Stimulated activated CD8-positive, alpha-beta memory T cell treated with anti-CD3 and anti-CD28 coated beads, Interleukin-15, amount 100 ng/mL, for 1 hour (primary cell): Measurements from ENCODE around the gene ZMIZ1.

Experiments
- DNase-seq: peaks from one replicate; pipeline ENCODE4 v3.0.0-alpha.2; 2020; ENCODE audit warnings: low read depth

The ZMIZ1 gene

GRCh38 chr10:79123547-79123963 is 54.8 kb downstream of the ZMIZ1 start:
- DNase-seq, result no peak

- DNase-seq, result no peak
Measured at GRCh38 chr10:79124066-79124465, 55.3 kb downstream of the ZMIZ1 start.

GRCh38 chr10:79125092-79125491 is 56.3 kb downstream of the ZMIZ1 start:
- DNase-seq, result no peak

DNA sequence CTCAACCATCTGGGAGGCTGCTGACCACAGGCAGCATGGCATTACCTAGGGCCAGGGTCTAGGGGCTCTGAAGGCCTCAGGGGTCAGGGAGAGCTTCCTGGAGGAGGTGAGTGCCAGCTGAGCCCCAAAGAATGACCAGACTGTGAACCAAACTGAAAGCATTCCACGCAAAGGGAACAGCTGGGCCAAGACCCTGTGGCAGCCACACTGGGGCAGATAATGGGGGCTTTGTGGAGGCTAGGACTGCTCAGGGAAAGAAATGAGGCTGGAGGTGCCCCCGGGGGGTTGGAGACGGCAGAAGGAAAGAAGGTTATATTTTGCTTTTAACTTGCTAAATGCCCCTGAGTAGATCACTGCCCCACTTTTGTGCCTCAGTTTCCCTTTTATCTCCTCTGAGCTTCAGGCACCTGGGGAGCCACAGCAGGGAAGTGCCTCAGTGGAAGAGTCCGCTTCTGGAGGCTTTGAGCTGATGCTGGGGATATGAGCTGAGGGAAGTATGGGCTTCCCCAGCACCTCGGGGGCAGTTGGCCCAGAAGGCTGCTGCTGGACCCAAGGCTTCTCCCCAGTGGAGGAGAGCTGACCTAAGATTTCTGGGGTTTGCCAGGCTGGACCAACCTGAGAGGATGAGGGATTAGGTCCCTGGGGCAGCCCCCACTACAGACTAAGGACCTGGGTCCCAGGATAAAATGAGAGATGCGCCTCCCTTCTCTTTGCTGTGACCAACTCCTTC is 57.8 kb downstream of the ZMIZ1 start:
- no peak for DNase-seq

GRCh38 chr10:79127151-79127961 is 58.6 kb downstream of the ZMIZ1 start:
- no peak for DNase-seq

- no peak for DNase-seq
Measured at GRCh38 chr10:79128241-79128922, 59.6 kb downstream of the ZMIZ1 start.

GRCh38 chr10:79128923-79129305 is 60.1 kb downstream of the ZMIZ1 start:
- no peak for DNase-seq

GRCh38 chr10:79129361-79129997 is 60.7 kb downstream of the ZMIZ1 start:
- no peak for DNase-seq

DNA sequence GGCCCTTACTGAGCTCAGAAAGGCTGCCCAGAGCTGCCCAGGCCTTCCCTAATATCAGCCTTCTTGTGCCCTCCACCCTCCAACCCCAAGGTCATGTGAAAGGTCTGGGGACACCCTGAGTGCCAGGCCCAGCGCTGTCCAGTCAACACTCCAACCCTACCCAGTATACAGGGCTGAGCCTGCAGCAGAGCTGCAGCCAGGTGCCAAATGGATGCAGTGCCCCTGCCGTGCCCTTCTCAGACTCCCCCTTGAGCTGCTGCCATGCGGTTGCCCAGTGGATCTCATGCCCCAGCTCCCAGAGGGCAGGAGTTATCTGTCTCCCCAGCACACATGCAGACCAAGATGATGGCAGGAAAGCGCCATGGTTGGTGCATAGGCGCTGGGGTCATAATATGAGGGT is 61.5 kb downstream of the ZMIZ1 start:
- no peak for DNase-seq

- no peak for DNase-seq
Measured at GRCh38 chr10:79130846-79131245, 62.1 kb downstream of the ZMIZ1 start.

DNA sequence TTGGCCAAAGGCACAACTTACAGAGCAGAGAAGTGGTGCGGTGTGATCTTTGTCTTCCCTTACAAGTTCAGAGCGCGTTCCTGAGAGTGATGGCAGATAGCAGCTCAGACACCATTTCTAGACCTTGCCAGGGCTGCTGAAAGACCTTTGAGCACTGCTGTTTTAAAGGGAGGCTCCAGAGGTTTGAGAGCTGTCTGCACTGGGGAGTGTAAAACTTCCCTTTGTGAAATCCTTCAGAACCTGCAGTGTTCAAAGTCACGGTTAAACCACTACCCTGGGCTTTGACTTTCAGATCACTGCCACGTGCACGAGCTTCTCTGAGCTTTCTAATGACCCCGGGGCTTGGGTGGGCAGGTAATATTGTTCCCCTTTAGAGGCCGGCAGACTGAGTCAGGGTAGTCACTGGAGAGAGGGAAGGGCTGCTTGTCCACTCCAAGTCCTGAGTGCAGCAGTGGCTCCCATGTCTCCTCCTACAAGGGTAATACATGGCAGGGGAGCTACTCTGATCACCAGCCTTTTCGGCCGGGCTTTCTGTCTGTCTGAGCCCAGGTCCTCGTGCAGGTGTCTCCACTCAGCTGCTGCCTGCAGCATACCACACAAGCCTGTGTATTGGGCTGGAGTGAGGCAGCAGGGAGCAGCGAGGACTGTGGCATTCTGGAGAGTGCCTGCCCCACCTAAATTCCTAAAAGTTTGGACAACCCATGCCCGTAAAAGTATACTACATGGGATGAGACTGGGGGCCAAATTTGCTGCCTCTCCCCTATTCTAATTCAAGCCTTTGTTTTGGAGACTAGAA is 63.3 kb downstream of the ZMIZ1 start:
- no peak for DNase-seq

- no peak for DNase-seq
Measured at GRCh38 chr10:79132681-79133381, 64.1 kb downstream of the ZMIZ1 start.

GRCh38 chr10:79133416-79133815 is 64.7 kb downstream of the ZMIZ1 start:
- no peak for DNase-seq

GRCh38 chr10:79135790-79136189 is 67.0 kb downstream of the ZMIZ1 start:
- DNase-seq, result no peak

DNA sequence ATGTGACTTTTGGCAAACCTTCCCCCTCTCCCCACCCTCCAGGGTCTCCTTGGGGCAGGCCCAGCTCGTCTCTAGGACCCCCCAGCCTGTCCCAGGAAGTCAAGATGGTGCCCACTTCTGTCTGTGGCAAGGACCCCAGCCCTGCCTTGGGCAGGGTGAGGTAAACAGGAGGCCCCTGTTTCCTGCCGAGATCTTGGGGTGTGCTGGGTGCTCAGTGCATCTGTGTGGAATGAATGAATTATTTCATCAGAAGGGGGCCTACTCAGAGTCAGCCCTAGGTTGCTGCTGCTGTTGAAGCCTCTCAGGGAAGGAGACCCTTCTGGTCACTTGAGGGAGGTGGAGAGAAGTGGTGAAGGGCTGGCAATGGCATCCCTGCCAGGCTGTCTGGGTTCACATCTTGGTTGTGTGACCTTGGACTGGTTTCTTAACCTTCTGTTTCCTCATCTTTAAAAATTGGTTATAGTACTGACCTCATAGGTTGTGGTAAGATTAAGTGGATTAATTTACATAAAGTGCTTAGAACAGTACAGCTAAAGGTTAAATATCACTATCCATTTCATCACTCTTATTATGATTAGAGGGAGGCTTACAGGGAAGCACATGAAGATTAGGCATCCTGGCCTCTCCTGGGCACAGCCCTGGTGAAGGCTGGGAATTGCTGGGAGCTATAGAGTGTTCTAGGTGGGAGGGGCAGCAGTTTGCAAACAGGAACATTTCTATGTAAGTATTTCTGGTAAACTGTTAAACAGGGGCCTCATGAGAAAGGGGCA is 67.7 kb downstream of the ZMIZ1 start:
- no peak for DNase-seq

GRCh38 chr10:79137300-79137756 is 68.6 kb downstream of the ZMIZ1 start:
- DNase-seq, result no peak

DNA sequence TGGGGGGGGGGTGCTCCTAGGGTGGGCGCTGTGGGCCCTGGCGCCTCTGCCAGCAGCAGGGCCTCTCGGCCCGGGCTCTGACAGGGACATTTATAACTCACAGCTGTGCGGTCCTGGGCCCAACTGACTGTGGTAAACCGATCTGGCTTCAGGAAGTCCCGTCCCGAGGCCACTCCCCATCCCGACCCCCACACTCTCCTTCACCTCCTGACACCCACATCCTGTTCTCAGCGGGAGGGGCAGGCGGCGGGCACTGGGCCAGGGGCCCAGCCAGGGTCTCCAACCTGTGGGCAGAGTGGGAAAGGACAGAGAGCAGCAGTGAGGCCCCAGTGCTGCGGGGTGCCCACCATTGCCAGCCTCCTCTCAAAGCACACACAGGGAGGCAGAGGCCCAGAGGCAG is 69.1 kb downstream of the ZMIZ1 start:
- no peak for DNase-seq

DNA sequence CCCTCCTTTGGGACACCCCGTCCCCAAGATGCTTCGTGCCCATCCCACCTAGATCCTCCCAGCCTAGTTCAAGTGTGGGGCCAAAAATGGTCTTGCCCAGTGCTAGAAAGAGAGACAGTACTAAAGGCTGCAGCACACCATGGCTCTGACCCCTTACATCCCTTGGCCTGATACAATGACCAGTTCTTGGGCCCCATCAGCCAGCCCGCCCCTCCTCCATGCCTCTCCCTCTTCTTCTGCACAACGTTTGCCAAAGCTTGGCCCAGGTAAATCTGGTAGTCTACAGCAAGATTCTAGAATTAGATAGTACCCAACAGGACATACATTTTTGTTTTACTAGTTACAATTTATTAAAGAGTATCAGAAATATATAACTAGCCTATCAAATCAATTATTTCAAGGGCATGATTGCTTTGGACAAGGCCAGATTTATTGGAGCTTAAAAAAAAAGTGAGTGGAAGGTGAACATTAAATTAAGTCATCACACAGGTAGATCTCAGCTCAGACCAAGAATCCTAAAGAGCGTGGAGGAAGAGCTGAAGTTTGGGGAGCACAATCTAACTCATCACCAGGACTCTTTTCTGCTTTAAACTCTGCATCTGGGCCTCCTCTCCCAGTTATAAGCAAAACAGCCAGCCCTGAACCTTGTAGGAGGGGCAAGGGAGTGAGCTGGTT is 69.8 kb downstream of the ZMIZ1 start:
- DNase-seq, result no peak

- DNase-seq, result no peak
Measured at GRCh38 chr10:79139124-79139835, 70.5 kb downstream of the ZMIZ1 start.
